IPS DF 6.9 (cell line): Measurements from ENCODE around the gene MED25.

ENCODE experiments used
- DNase-seq: peaks from one replicate; pipeline ENCODE4 v3.0.0-alpha.2; 2013; ENCODE audit warnings: low read depth, low spot score
- H3K27ac ChIP-seq: one replicate; pipeline ENCODE4 v1.5.1; 2013; ENCODE audit warnings: low read length, control low read depth
- H3K27me3 ChIP-seq: 2 replicates; pipeline ENCODE4 v1.6.1; 2013; ENCODE audit warnings: mild to moderate bottlenecking, low read length; ENCODE audit not compliant: control insufficient read depth, insufficient read depth
- H3K36me3 ChIP-seq: 2 replicates; pipeline ENCODE4 v1.6.1; 2013; ENCODE audit warnings: low read length; ENCODE audit not compliant: control insufficient read depth, insufficient read depth
- H3K4me1 ChIP-seq: 2 replicates; pipeline ENCODE4 v1.6.1; 2013; ENCODE audit warnings: low read length; ENCODE audit not compliant: control insufficient read depth, insufficient read depth
- H3K4me3 ChIP-seq: 2 replicates; pipeline ENCODE4 v1.5.1; 2013; ENCODE audit warnings: mild to moderate bottlenecking, low read length
- H3K9me3 ChIP-seq: 2 replicates; pipeline ENCODE4 v1.6.1; 2013; ENCODE audit warnings: low read length, inconsistent platforms; ENCODE audit not compliant: control insufficient read depth, insufficient read depth
- WGBS: extraction: QIAGEN DNeasy Blood & Tissue Kit; methylation state at CpG from one replicate; pipeline ENCODE4 v1.1.7; 2013; ENCODE audit warnings: mixed read lengths, missing lambda C conversion rate; ENCODE audit not compliant: insufficient read length, insufficient coverage; 5-methylcytosine and 5-hydroxymethylcytosine counted together

The MED25 gene

DNA sequence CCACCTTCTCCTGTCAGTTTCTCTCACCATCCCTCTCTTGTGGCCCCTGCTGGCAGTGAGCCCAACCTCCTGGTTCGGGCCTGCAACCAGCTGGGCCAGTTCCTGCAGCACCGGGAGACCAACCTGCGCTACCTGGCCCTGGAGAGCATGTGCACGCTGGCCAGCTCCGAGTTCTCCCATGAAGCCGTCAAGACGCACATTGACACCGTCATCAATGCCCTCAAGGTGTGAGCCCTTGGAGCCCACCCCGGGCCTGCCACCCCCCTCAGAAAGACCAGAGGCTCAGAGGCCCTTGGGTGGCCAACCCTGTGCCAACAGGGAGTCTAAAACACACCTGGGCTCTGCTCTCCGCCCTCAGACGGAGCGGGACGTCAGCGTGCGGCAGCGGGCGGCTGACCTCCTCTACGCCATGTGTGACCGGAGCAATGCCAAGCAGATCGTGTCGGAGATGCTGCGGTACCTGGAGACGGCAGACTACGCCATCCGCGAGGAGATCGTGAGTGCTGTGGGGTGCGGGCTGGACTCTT is 18.8 kb upstream of the MED25 start:
- no CpG with 5 or more reads among the region's 28 CpGs for WGBS
- peaks cover 31% of the 10 kb centered on the region for H3K36me3 ChIP-seq

DNA sequence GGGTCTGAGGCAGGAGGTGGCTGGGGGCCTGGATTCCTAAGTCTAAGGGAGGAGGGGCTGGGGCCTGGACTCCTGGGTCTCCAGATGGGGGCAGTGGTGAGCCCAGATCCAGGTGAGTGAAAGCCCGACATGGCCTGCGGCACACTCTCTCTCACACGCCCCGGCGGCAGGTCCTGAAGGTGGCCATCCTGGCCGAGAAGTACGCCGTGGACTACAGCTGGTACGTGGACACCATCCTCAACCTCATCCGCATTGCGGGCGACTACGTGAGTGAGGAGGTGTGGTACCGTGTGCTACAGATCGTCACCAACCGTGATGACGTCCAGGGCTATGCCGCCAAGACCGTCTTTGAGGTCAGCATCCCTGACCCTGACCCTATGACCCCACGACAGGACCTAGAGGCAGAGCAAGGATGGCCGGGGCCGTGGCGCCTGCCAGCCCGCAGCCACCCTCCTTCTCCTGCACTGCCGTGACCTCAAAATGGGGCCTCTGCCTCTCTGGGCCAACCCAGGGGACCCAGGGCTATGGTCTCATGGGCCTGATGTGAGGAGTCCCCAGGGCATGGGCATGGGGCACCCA is 18.2 kb upstream of the MED25 start:
- Histone ChIP-seq H3K27ac (no peak overlapping the region), H3K36me3 (peaks cover 30% of the 10 kb centered on the region), H3K4me3 (no peak overlapping the region), H3K27me3 (no peaks in the 10 kb centered on the region), H3K4me1 (peaks cover 4% of the 10 kb centered on the region; the same call in 1 of the 2 replicates), H3K9me3 (no peaks in the 10 kb centered on the region)
- WGBS: no CpG with 5 or more reads among the region's 25 CpGs
- DNase-seq: no peak

More for the DNA sequence above, 18.8 kb upstream of the MED25 start:
- Histone ChIP-seq H3K27me3 (no peaks in the 10 kb centered on the region), H3K4me3 (no peak overlapping the region), H3K27ac (no peak overlapping the region), H3K9me3 (no peaks in the 10 kb centered on the region), H3K4me1 (peaks cover 4% of the 10 kb centered on the region; the same call in 1 of the 2 replicates)
- DNase-seq: no peak

DNA sequence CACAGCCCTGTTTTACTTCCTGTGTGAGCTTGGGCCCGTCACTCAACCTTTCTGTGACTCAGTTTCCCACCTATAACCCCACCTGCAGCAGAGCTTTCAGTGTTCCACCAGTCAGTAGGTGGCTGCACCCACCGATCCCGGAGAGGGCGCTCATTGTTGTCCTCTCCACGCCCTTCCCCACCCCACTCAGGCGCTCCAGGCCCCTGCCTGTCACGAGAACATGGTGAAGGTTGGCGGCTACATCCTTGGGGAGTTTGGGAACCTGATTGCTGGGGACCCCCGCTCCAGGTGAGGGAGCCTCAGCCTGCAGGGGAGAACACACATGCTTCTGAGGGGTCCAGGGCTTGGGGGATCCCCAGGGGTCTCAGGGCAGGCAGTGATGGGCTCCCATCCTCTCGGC is 17.3 kb upstream of the MED25 start:
- no peak overlapping the region for H3K27ac ChIP-seq
- H3K36me3 ChIP-seq: peaks cover 29% of the 10 kb centered on the region
- H3K27me3 ChIP-seq: no peaks in the 10 kb centered on the region
- no CpG with 5 or more reads among the region's 10 CpGs for WGBS
- no peak overlapping the region for H3K4me3 ChIP-seq
- H3K9me3 ChIP-seq: no peaks in the 10 kb centered on the region
- no peak for DNase-seq
- H3K4me1 ChIP-seq: peaks cover 4% of the 10 kb centered on the region; the same call in 1 of the 2 replicates

DNA sequence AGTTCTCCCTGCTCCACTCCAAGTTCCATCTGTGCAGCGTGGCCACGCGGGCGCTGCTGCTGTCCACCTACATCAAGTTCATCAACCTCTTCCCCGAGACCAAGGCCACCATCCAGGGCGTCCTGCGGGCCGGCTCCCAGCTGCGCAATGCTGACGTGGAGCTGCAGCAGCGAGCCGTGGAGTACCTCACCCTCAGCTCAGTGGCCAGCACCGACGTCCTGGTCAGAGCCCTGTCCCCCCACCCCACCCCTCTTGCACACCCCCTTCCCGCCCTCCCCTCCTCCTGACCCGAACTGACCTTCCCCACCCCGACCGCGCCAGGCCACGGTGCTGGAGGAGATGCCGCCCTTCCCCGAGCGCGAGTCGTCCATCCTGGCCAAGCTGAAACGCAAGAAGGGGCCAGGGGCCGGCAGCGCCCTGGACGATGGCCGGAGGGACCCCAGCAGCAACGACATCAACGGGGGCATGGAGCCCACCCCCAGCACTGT is 16.6 kb upstream of the MED25 start:
- Histone ChIP-seq H3K36me3 (peaks cover 23% of the 10 kb centered on the region), H3K4me3 (no peak overlapping the region), H3K4me1 (peaks cover 4% of the 10 kb centered on the region; the same call in 1 of the 2 replicates), H3K9me3 (no peaks in the 10 kb centered on the region), H3K27ac (no peak overlapping the region), H3K27me3 (no peaks in the 10 kb centered on the region)
- no CpG with 5 or more reads among the region's 32 CpGs for WGBS
- DNase-seq: no peak

DNA sequence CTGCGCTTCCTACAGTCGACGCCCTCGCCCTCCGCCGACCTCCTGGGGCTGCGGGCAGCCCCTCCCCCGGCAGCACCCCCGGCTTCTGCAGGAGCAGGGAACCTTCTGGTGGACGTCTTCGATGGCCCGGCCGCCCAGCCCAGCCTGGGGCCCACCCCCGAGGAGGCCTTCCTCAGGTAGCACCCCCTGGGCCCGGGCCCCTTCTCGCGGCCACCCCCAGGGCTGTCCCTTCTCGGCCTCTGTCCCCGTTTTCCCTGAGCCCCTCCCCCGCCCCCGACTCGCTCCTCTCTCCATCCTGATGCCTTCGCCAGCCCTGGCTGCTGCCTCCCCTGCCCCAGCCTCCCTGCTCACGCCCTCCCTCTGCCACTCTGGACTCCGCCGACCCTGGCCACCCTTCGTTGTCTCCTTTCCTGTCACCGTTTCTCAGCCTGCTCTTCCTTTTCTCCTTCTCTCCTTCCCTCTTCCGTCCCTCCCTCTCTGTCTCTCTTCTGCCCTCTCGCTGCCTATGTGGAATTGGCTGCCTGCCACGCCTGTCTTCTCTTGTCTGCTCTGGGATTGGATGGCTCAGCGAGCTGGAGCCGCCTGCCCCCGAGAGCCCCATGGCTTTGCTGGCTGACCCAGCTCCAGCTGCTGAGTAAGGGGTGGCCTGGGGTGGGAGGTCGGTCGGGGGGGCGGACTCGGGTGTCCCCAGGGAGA is 16.0 kb upstream of the MED25 start:
- peaks cover 4% of the 10 kb centered on the region; the same call in 1 of the 2 replicates for H3K4me1 ChIP-seq
- H3K27ac ChIP-seq: no peak overlapping the region
- no peaks in the 10 kb centered on the region for H3K27me3 ChIP-seq
- peak overlapping the region; percentile 11; the same call in 1 of the 2 replicates for H3K4me3 ChIP-seq
- no peak for DNase-seq
- H3K9me3 ChIP-seq: no peaks in the 10 kb centered on the region
- H3K36me3 ChIP-seq: peaks cover 21% of the 10 kb centered on the region
- no CpG with 5 or more reads among the region's 38 CpGs for WGBS

DNA sequence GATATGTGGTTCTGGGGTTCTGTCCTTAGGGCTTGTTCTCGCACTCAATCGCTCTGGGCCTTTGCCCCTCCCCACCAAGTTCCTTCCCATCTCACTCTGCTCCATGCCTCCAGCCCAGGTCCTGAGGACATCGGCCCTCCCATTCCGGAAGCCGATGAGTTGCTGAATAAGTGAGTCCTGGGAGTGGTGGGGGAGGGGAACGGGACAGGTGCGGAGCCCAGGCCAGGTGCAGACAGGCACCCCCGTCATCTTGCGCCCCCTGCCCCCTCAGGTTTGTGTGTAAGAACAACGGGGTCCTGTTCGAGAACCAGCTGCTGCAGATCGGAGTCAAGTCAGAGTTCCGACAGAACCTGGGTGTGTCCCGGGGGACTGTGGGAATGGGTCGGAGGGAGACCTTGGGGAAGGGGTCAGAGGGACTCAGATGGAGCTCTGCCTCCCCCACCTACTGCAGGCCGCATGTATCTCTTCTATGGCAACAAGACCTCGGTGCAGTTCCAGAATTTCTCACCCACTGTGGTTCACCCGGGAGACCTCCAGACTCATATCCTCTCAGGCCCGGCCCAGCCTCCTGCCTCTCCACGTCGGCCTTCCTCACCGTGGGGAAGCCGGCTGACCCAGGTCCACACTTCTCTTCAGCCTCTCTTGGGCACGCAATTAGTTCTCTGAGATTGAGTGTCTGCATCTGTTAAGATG is 15.1 kb upstream of the MED25 start:
- WGBS: no CpG with 5 or more reads among the region's 24 CpGs
- DNase-seq: no peak
- H3K4me1 ChIP-seq: peaks cover 4% of the 10 kb centered on the region; the same call in 1 of the 2 replicates
- H3K9me3 ChIP-seq: no peaks in the 10 kb centered on the region
- H3K4me3 ChIP-seq: no peak overlapping the region
- peaks cover 22% of the 10 kb centered on the region for H3K36me3 ChIP-seq
- no peaks in the 10 kb centered on the region for H3K27me3 ChIP-seq
- no peak overlapping the region for H3K27ac ChIP-seq

DNA sequence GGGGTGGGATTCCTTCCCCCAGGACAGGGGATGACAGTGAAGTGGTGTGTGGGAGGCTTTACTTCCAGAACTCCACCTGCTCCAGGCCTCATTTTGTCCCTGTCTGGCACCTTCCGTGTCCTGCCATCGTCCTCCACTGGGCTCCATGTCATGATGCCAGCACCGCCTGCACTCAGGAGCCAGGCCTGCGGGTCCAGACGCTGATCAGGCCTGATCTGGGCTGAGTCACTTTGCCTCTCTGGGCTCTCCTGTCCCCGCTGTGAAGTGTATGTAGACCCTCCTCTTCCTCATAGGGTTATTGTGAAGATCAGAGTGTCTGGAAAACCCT is 14.6 kb upstream of the MED25 start:
- Histone ChIP-seq H3K36me3 (peaks cover 22% of the 10 kb centered on the region), H3K4me1 (peaks cover 4% of the 10 kb centered on the region; the same call in 1 of the 2 replicates), H3K27me3 (no peaks in the 10 kb centered on the region), H3K9me3 (no peaks in the 10 kb centered on the region), H3K4me3 (no peak overlapping the region), H3K27ac (no peak overlapping the region)
- no CpG with 5 or more reads among the region's 6 CpGs for WGBS
- no peak for DNase-seq

DNA sequence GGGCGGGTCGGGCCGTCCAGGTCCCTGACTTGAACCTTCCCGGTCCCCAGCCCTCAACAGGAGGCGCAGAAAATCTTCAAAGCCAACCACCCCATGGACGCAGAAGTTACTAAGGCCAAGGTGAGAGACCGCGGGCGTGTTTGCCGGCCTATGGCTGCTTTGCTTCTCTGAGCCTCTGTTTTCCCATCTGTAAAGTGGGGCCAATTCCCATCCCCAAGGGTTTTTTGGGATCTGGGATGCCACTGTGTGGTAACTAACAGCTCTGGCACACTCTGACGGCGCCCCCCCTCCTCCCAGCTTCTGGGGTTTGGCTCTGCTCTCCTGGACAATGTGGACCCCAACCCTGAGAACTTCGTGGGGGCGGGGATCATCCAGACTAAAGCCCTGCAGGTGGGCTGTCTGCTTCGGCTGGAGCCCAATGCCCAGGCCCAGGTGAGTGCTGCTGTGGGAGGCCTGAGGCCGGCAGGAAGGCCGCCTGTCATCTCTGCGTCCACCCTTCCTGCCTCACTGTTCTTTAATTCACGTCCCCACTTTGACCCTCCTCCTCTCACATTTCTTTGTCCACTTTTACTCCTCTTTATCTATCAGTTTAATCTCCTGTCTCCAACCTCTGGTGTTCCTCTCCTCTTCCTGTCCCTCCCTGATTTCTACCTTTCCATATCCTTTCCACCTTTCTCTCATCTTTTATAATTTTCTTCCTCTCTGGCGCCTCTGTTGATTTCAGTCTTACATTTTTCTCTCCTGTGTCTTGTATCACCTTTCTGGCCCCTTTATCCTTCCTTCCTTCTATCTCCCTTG is 12.1 kb upstream of the MED25 start:
- Histone ChIP-seq H3K4me1 (peaks cover 9% of the 10 kb centered on the region), H3K9me3 (no peaks in the 10 kb centered on the region), H3K27me3 (no peaks in the 10 kb centered on the region), H3K36me3 (peaks cover 12% of the 10 kb centered on the region), H3K27ac (no peak overlapping the region), H3K4me3 (no peak overlapping the region)
- no peak for DNase-seq
- WGBS: 100% methylated on average over 1 of the region's 20 CpGs

DNA sequence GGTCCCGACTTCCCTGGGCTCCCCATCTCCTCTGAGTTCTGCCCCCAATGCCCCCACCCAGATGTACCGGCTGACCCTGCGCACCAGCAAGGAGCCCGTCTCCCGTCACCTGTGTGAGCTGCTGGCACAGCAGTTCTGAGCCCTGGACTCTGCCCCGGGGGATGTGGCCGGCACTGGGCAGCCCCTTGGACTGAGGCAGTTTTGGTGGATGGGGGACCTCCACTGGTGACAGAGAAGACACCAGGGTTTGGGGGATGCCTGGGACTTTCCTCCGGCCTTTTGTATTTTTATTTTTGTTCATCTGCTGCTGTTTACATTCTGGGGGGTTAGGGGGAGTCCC is 11.5 kb upstream of the MED25 start:
- peaks cover 6% of the 10 kb centered on the region for H3K36me3 ChIP-seq
- H3K27ac ChIP-seq: no peak overlapping the region
- H3K4me3 ChIP-seq: no peak overlapping the region
- no peak for DNase-seq
- no CpG with 5 or more reads among the region's 8 CpGs for WGBS
- H3K4me1 ChIP-seq: peaks cover 8% of the 10 kb centered on the region
- no peaks in the 10 kb centered on the region for H3K9me3 ChIP-seq
- H3K27me3 ChIP-seq: no peaks in the 10 kb centered on the region
